A549 (cell line): ENCODE results near the gene RBMXL2.

Source experiments
- CEBPB ChIP-seq, 2 experiments: fragments of >200 bp in 1 of 2; sonication (Bioruptor Twin) in 1 of 2; formaldehyde crosslinking in 1 of 2; IDR thresholded peaks; 2 replicates each; pipeline ENCODE4 v1.6.1; 2012 to 2016
- EP300 ChIP-seq, 2 experiments: fragments of >200 bp; sonication (Bioruptor Twin); formaldehyde crosslinking; IDR thresholded peaks; 2 replicates in 1 of 2; 3 replicates in 1 of 2; pipeline ENCODE4 v1.6.1; 2016 to 2017
- KDM1A ChIP-seq: fragments of 200-600 bp; sonication (generic); IDR thresholded peaks from 2 replicates; pipeline ENCODE4 v1.6.1; 2016; ENCODE audit warnings: low read depth, mild to moderate bottlenecking
- MAFK ChIP-seq: fragments of 450-650 bp; IDR thresholded peaks from 2 replicates; pipeline ENCODE4 v1.6.1; 2014; ENCODE audit not compliant: partially characterized antibody
- MAX ChIP-seq: IDR thresholded peaks from 2 replicates; pipeline ENCODE4 v1.6.1; 2012
- POLR2A ChIP-seq: IDR thresholded peaks from 2 replicates; pipeline ENCODE4 v1.6.1; 2012; ENCODE audit warnings: mild to moderate bottlenecking, low read length
- REST ChIP-seq: fragments of 200-600 bp; sonication (generic); IDR thresholded peaks from 2 replicates; pipeline ENCODE4 v1.6.1; 2016; ENCODE audit warnings: antibody characterized with exemption, mild to moderate bottlenecking, moderate library complexity
- SMC3 ChIP-seq: fragments of >200 bp; sonication (Bioruptor Twin); formaldehyde crosslinking; IDR thresholded peaks from 3 replicates; pipeline ENCODE4 v1.6.1; 2018; ENCODE audit warnings: inconsistent platforms
- TF ChIP-seq, protein P1 (sequence below): fragments of >200 bp; sonication (Bioruptor Twin); formaldehyde crosslinking; IDR thresholded peaks from 3 replicates; pipeline ENCODE4 v1.5.1; 2016
- TF ChIP-seq, protein P2 (sequence below): fragments of 450-650 bp; IDR thresholded peaks from 2 replicates; pipeline ENCODE4 v1.6.1; 2014; ENCODE audit warnings: antibody characterized with exemption

DNA sequence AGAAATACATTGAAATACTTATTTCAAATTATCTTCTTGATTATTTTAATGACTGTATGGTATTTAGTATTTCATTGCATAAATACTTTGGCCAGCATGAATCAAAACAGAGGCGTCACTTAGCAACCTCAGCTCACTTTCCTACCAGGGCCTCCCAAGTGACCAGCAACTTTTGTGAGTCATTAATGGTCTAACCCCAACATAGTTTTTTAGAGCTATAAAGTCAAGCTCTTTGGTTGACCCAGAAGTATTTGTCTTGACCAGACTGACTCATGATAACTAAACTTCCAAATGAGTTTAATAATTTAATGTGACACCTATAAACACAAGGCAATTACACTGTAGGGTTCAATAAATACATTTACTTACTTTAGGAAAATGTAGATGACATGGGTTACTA is 27.9 kb upstream of the RBMXL2 start:
- TF ChIP-seq, protein P1, sequence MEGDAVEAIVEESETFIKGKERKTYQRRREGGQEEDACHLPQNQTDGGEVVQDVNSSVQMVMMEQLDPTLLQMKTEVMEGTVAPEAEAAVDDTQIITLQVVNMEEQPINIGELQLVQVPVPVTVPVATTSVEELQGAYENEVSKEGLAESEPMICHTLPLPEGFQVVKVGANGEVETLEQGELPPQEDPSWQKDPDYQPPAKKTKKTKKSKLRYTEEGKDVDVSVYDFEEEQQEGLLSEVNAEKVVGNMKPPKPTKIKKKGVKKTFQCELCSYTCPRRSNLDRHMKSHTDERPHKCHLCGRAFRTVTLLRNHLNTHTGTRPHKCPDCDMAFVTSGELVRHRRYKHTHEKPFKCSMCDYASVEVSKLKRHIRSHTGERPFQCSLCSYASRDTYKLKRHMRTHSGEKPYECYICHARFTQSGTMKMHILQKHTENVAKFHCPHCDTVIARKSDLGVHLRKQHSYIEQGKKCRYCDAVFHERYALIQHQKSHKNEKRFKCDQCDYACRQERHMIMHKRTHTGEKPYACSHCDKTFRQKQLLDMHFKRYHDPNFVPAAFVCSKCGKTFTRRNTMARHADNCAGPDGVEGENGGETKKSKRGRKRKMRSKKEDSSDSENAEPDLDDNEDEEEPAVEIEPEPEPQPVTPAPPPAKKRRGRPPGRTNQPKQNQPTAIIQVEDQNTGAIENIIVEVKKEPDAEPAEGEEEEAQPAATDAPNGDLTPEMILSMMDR, result no peak
- no peak for TF ChIP-seq POLR2A
- TF ChIP-seq, protein P2, sequence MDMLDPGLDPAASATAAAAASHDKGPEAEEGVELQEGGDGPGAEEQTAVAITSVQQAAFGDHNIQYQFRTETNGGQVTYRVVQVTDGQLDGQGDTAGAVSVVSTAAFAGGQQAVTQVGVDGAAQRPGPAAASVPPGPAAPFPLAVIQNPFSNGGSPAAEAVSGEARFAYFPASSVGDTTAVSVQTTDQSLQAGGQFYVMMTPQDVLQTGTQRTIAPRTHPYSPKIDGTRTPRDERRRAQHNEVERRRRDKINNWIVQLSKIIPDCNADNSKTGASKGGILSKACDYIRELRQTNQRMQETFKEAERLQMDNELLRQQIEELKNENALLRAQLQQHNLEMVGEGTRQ, result no peak
- no peak for TF ChIP-seq MAFK
- no peak for TF ChIP-seq CEBPB (IDR thresholded peaks at IDR 0.05)
- no peak for TF ChIP-seq MAX
- TF ChIP-seq EP300 (IDR thresholded peaks at IDR 0.05), result no peak
- TF ChIP-seq SMC3, result no peak
- TF ChIP-seq REST, result no peak
- no peak for TF ChIP-seq KDM1A
